DMS153 treated with DMSO at 0.1 percent for 48 hours (cell line): Measurements from ENCODE around the gene PLK5.
"Not testable (repeated sequence)": the region's sequence is repeated elsewhere in the genome, so short reads cannot be mapped to it uniquely, and the experiment has no call there.

Experiments
- DNase-seq: peaks from one replicate; lab custom pipeline; 2025; ENCODE audit not compliant: unreplicated experiment; lab: John Stamatoyannopoulos, UW

PLK5 gene, protein sequence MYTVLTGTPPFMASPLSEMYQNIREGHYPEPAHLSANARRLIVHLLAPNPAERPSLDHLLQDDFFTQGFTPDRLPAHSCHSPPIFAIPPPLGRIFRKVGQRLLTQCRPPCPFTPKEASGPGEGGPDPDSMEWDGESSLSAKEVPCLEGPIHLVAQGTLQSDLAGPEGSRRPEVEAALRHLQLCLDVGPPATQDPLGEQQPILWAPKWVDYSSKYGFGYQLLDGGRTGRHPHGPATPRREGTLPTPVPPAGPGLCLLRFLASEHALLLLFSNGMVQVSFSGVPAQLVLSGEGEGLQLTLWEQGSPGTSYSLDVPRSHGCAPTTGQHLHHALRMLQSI

DNA sequence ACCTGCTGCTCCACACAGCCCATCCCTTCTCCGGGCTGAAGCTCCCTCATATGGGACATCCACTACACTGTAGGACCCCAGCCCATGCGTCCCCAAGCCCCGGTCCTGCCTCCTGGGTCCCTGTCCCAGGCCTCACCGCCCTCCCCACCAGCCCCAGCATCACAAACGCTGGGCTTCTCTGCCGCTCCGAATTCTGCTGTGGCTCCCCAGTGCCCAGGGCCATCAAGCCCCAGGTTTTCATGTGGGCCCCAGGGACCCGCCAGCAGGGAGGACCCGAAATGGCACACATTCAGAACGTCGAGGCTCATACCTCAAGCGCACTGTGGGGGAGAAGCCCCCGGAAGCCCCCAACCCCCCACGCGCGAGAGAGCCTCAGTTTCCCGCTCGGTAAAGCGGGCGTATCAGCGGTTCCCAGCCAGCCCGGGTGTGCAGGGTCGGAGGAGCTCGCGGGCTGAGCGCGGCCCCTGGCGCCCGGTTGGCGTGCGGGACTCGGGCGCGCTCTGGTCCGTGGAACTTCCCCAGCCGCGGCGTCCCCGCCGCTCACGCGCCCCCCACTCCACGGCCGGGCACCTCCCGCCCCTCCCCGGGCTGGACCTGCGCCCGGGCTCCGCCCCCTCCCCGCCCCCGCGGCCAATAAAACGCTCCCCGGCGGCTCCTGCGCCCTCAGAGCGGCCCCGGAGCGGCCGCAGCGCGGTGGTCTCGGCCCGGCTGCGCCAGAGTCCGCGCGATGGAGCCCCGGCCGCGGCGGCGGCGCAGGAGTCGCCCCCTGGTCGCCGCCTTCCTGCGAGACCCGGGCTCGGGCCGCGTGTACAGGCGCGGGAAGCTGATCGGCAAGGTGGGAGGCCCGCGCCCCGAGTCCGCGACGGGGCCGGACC, at the start of gene PLK5:
TSS of gene PLK5 (plus strand) at position 666 of the 875 bp plus-strand sequence. CDS start 2,920 bp downstream, outside the sequence.
- DNase-seq, result no peak

DNA sequence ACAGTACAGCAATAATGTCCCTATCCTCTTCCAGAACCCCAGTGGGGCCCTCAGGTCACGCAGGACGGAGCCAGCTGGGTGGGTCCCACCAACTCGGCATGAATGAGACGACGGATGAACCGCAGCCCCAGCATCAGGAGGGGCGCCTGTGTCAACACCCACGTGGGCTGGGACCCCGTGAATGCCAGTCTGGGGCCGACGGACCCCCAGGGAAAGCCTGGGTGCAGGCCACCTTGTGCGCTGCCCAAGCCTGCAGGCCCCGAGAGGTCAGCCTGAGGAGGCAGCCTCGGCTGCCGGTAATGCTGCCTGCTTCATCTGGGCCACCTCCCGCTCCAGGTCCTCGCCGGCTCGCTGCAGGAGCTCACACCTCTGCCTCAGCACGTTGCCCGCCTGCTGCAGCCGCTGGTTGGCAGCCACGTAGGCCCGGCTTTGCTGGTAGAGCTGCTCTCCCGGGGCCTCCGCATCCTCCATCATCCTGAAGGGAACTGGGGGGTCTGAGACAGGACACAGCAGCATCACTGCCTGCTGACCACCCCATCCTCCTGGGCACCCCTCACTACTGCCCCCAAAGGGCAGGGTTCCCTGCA, 49.0 kb upstream of the PLK5 start:
- DNase-seq, result no peak

DNA sequence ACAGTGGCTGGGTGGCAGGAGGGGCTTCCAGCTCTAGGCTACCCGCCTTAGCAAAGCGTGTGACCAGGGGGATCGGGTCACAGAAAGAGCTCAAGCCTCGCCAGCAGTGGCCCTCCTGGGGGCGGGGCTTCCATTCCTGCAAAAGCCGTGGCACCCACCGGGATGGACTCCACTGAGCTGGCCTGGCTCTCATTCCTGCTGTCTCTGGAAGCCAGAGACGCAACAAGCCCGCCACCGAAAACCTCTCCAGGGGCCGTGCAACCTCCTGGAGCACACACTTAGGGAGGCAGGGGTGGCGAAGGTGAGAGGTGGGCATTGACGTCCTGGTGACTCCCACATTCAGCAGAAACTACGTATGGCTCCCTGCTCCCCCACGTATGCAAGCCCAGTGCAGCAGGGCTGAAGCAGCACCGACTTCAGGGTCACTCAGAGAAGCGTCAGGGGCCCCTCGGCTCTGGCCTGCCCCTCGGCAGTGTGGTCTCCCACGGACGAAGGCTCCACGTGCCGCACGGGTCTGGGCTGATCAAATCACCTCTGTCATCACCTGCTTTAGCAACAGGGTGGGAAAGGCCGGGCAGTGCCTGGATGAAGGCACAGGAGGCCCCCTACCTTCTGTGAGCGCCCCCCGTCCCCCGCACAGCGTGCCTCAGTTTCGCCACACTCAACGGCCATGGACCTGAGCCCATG, 48.0 kb upstream of the PLK5 start:
- DNase-seq, result no peak

DNA sequence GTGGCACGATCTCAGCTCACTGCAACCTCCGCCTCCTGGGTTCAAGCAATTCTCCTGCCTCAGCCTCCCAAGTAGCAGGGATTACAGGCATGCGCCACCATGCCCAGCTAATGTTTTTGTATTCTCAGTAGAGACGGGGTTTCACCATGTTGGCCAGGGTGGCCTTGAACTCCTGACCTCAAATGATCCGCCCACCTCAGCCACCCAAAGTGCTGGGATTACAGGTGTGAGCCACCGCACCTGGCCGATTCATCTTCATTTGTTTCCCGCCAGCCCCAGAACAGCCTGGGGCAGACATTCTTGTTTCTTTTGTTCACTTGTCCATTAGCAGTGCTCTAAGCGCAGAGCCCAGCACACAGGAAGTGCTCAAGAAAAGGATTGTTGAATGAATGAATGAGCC, 46.8 kb upstream of the PLK5 start:
- not testable (repeated sequence) for DNase-seq

DNA sequence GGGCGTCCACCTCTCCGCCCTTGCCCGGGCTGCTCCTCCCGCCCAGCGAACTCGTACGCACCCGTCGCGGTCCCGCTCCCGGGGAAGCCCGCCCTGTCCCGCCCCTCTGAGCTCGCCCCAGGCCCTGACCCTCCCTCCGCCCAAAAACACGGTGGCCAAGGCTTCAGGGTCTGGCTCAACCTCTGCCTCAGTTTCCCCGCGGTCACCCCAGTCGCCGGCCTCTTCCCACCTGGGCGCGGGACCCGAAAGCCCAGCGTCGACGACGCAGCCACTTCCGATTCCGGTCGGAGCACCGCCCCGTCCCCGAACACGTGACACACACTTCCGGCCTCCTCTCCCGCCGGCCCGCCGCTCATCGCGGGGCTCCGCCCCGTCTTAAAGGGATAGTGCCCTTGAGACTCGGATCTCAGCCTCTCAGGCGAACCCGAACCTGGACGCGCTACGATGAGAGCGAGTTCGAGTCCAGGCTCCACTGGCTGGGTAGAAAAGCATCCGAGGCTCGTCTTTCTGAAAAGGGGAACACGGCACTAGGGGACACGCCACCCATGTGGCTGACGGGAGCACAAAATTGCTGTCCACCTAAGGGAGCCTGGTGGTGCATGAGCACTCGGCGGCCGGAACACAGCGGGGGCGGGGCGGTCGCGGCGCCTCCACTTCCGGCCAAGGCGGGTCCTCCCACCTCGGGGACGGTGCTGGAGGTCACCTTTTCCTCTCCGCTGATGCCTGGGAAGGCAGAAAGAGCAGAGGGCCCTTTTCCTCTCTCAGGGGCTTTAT, 44.8 kb upstream of the PLK5 start, which contains the start of gene C19orf25:
TSS of gene C19orf25 (minus strand) at position 282 of the 774 bp plus-strand sequence. CDS start 312 bp downstream, outside the sequence.
- peak; percentile 20 for DNase-seq

DNA sequence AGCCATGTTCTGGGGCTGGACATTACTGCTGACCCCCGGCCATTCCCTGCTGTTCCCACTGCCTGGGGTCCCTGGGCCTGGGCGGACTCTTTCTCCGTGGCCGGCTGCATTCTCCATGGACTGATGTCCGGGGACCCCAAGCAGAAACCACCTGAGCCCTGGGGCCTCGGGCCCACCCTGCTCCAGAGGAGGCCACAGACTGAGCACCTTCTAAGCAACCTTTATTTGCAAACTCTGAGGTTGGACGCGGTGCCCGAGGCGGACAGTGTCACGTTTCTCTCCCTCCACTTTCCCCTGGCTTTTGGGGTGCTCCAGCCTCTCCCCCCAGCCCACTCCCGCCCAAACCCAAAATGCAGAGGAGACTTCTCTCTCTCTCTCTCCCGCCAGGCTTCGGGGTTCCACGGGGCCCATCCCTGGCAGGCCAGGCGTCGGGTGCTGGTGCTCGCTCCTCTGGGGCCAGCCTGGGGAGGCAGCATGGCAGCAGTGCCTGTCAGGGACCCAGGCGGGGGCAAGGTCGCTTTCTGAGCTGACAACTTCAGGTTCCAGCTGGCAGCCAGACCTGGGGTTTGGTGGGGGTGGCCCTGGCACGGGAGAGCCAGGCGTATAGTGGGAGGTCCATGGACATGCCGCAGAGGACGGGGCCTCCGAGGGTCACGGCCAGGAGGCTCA, 42.5 kb upstream of the PLK5 start:
- no peak for DNase-seq

DNA sequence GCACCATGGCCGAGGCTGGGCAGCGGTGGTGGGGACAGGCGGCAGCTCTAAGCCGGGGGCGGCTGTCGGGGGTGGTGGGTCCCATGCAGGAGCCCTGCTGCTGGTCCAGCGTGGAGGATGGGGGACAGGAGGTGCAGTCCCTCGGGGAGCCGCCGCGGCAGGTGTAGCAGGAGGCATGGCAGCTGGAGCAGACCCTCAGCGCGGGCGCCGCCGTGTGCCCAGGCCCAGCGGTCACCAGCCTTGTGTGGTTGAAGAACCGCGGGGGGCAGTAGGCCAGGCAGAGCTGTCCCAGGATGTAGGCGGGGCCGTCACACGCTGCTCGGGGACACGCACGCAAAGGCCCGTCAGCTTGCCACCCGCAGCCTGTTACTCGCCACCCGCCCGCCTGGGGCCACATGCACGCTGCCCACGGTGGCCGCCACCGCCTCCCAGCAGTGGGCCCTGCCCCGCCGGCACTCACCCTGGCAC, 42.0 kb upstream of the PLK5 start:
- DNase-seq, result no peak

DNA sequence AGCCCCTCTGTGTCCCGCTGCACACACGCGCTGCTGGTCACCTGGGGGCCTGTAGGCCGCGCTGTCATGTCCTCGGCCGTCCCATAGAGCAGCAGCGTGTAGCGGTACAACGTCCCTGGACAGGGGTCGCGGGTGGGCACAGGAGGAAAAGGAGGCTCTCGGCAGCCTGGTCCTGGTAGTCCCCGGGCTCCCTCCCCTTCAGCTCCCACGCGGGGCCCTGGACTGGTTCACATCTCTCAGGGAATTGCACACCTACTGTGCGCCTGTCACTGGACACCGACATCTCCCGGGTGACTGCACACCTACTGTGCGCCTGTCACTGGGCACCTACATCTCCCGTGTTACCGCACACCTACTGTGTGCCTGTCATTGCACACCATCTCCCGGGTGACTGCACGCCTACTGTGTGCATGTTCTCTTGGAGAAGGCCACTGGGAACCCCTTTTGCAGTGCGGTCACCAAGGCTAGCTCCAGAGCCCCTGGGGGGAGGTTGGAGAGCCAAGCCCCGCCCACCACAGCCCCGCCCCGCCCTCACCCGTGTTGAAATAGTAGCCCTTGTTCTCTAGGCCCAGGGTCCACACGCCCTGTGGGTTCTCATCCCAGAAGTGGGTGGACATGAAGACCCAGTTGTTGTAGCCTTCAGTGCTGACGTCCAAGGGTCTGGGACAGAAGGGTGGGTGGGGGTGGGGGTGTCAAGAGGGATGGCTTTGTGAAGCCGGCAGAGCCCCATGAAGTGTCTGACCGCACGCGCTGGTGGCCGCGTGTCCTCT, 41.3 kb upstream of the PLK5 start:
- DNase-seq, result no peak

DNA sequence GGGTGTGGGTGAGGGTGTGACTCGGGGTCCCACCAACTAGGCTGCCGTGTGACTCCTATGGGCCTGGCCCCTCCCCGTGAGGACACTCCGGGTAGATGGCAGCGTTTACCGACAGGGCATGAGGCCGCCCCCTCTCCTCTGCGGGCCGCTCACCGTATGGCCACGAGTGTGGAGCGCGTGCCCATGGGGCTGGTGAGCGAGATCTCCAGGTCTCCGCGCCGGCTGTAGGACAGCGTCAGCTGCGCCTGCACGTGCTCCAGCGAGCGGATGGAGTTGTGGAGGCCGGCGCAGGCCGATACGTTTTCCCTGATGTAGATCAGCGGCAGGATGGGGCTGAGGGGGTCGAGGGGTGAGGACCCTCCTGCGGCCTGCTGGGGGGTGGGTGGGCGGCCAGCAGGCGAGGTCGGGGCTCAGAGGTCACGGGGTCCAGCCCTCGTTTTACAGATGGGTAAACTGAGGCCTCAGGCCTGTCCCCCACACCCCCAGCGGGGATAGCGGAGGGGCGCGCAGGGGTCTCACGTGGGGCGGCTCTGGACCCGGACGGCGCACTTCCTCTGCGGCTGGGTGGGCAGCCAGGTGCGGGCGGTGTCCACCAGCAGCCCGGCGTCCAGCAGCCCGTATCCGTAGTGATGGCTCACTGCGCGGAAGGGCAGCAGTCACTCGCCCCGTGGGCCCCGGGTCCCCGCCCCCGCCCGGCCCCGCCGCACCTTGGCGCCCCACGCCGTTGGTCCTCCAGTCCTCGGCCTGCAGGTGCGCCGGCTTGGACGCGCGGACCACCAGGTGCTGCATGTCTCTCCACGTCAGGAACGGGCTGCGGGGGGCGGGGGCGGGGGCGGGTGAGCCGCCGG, 40.5 kb upstream of the PLK5 start:
- DNase-seq, result no peak

DNA sequence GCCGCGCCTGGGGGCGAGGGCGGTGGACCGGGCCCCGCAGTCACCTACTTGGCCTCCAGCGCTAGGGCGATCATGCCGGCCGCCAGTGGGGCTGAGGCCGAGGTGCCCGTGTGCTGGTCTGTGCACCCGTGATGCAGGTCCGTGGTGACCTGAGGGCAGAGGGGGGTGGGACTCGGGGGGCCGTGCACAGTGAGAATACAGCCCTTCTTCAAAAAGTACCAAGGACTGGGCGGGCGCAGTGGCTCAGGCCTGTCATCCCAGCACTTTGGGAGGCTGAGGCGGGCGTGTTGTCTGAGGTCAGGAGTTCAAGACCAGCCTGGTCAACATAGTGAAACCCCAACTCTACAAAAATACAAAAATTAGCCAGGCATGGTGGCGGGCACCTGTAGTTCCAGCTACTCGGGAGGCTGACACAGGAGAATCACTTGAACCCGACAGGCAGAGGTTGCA, 39.9 kb upstream of the PLK5 start:
- DNase-seq, result no peak

DNA sequence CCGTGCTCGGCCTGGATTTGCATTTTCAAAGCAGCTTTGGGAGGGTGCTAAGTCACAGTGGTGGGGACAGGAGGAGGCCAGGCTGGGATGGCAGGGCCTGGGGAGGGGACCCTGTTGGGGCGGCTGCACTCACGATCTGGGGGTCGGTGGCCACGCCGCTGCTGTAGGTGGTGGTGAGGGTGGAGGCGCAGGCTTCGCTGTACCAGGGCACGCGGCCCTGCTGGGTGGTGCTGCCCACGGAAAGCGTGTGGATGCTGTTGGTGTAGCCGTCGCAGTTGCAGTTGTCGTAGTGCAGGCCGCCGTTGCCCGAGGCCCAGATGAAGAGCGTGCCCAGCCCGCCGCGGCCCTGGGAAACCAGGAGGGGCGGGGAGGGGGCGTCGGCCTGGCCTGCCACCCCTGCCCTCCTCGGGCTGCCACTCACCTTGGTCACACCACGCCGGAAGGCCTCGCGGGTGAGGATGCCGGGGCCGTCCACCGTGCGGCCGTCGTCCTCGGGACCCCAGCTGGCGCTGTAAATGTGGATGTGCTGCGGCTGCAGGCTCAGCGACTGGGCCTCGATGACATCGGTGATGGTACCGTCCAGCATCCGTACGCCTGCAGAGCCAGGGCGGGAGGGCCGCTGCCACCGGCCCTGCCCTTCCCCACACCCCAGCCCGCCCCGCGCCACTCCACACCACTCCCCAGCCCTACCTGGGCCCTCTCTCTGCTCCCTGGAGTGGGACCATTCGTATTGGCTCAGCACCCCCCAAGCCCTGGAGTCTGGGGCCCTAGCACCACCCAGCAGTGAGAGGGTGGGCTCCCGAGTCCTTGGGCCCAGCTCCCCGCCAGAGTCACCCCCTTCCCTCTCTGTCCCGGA, 36.9 kb upstream of the PLK5 start:
- DNase-seq, result no peak

DNA sequence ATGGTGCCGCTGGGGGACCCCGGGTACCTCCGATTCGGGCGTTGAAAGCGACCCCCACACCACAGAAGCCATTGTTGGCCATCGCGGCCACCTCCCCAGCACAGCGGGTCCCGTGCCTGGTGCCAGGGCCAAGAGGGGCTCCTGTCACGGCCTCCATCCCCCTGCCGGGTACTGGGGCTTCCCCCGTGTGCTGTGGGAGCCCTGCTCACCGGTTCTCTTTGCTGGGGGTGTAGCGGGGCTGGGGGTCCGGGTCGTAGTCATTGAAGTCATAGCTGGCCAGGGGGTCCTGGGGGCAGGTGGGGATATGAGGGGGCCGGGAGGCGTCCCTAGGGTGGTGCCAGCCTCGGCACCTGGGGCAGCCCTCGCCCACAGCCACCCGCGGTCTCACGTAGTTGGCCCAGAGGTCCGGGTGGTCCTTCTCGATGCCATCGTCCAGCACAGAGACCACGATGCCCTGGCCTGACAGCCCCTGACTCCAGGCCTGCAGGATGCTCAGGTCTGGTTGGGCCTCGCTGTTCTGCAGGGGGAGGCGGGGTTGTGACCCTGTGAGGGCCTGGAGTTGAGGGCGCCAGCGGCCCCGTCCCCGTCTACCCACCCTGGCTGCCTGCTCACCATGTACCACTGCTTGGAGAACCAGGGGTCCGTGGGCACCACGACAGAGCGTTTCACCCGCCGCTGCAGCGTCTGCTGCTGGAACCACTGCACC, 36.1 kb upstream of the PLK5 start:
- DNase-seq, result no peak

DNA sequence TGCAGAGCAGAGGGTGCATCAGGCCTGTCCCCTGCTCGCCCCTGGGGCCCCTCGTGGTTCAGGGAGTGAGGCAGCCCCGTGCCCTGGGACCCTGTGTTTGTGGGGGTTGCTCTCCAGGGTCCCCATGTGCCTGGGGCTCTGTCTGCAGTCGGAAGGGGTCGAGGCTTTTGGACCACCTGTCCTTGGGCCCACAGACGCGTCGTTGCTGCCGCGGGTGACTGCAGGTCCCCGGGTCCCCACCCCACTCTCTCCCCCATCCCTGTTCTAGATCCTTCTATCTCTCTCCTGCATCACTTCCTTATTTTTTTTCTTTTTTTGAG, 35.6 kb upstream of the PLK5 start:
- no peak for DNase-seq

DNA sequence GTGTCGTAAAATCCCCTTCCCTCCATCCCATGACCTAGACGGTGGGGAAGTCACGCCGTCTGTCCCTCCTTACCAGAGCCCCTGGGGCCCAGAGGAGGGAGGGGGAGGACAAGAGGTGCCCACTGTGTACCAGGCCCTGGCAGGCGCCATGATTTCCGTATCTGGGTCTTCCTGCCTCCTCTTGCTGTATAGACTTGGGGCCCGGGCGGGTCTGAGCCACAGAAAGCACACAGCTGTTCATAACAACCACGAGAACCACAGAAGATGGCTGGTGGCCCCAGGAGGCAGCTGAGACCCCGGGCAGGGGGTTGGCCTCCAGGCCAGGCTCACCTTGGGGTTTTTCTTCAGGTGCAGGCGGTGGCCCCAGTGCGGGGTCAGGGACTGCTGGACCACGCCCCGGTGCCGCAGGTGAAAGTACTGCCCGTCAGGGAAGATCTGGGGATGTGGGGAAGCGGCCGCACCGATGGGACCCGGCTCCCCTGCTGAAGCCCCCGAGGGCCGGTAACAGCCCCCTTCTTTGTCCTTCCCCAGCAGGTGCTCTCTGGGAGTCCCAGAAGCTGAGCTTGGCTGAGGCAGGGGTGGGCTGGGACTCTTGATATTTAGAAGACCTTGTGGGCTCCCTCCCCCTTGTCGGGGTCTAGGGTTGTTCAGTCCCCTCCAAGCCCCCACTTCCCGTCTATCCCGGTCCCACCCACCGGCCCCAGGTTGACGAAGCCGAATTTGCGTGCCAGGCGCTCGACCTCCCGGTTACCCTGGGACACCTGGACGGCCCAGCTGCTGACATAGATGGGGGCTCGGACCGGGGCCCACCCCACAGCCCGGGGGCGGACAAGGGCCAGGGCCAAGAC, 34.2 kb upstream of the PLK5 start:
- no peak for DNase-seq

DNA sequence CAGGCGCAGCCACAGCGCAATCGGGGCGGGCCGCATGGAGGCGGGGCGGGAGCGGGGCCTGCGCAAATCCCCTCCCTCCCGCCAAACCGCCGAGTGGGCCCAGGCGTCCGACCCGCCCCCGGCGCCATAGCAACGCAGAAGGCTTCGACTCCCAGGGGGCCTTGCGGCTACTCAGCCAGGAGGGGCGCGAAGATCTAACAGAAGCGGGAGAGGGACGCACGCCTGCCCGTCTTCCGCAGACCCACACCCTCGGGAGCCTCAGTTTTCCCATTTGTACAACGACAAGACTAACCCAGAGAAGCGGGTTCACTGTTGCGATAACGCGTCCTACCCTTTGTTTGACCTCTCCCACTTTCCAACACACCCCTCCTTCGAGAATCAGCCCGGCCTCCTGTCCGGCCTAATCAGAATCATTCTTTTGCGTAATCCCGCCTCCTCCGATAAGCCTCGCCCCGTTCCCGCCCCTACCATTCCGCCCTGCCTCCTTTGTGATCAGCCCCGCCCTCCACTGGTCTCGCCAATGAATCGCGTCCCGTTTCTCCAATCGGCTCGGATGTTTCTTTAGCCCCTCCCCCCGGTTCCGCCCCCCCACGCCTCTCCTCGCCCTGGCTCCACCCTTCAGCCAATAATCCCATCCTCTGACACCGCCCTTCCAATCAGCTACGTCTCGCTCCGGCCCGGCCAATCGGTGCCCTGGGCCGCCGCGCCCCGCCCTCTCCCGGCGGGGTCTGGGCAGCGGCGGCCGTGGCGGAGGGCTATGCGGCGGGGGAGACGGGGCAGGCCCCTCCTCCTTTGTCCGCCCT, 33.4 kb upstream of the PLK5 start, which contains the start of gene PCSK4:
TSS of gene PCSK4 (minus strand) at position 40 of the 803 bp plus-strand sequence. CDS start at position 36, 4 bp downstream.
- peak; percentile 86 for DNase-seq
